HG03139 (cell line): ENCODE results near the gene LRRC57.

ENCODE experiments used
- ATAC-seq: cut with Tn5 transposase; IDR thresholded peaks from one replicate; pipeline ENCODE4 v1.9.1; 2021; ENCODE audit not compliant: unreplicated experiment

LRRC57 gene

GRCh38 chr15:42493679-42494078 is 54.9 kb downstream of the LRRC57 start:
- ATAC-seq = no peak

DNA sequence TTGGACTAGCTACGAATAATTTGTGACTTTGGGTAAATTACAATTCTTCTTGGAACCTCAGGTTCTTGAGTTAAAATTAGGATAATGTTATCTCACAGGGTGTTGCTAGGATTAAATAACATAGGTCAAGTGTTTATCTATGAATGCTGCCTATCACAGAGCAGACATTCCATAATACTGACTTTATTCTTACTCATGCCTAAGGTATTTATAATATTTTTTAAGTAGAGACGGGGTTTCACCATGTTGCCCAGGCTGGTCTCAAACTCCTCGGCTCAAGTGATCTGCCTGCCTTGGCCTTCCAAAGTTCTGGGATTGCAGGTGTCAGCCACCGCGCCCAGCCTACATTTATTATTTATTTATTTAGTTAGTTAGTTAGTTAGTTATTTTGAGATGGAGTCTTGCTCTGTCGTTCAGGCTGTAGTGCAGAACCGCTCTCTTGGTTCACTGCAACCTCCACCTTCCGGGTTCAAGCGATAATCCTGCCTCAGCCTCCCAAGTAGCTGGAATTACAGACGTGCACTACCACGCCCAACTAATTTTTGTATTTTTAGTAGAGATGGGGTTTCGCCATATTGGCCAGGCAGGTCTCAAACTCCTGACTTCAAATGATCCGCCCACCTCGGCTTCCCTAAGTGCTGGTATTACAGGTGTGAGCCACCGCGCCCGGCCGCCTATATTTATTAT is 56.9 kb downstream of the LRRC57 start:
- ATAC-seq = no peak

DNA sequence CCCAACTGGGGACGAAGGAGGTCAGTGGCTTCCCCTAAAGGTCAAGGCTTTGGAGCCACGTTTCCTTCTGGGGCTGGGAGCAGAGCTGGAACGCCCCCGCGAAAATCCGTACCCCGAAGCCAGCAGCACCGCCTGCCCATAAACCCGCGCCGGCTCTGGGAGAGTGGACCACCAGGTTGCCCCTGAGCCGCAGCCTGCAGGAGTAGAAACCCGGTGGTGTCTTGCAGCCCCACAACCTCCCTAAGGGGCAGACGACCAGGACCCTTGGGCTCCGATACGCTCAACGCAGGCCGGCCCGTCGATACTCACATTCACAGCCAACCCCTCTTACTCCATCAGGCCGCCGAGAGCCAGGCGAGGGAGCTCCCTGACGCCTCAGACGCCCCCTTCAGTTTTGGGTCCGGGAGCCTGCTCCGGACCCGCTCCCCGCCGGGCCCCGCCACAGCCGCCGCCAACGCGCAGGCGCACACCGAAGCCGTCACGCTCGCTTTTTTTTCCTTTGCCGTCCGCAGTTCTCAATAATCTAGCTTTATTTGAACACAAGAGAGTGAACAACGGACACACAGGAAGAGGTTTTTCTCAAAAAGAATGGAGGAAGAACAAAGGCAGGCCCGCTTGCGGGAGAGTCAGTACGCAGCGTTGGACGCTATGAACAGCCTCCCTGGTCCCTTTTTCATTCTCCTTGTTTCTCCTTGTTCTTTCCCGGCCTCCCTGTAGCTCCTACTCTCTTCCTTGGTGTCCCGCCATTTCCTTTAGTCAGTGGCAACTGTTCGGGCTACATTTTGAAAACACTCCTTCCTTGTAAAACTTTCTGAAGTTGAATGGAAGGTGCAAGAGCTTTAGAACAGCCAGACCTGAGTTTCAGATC is 57.7 kb downstream of the LRRC57 start, which contains the start of gene ZNF106:
Gene ZNF106 (minus strand): TSS at position 471 of the 868 bp plus-strand sequence. CDS start 18,852 bp downstream, outside the sequence.
- peak; percentile 49 for ATAC-seq

DNA sequence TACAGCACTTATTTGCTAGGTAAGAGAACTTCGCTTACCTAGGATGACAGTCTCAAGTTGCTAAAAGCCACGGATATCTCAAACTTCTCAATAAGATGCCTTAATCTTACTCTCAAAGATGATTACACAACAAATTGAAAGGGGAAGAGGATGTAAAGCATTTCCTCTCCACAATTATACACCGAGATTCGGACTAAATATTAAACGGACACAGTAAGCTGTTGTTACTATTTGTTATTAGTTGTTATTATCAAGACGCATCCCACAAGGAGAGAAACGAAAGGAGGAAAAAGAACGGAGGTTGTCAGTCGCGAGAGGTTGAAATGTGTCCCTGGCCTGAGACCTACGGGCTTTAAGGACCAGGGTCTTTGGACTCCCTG is 58.3 kb downstream of the LRRC57 start:
- ATAC-seq = no peak
